ENCODE results near the gene TRDN.

- no peak for TF ChIP-seq ZNF274 (IDR thresholded peaks at IDR 0.05; ENCODE audit: low read depth, low read length)
- TF ChIP-seq YY1 (IDR thresholded peaks at IDR 0.05; ENCODE audit: insufficient read depth, insufficient read length) = no peak
- TF ChIP-seq SUZ12 (IDR thresholded peaks at IDR 0.05; ENCODE audit: extremely low read depth, insufficient read depth, insufficient read length) = no peak
These were observed 24.5 kb upstream of the TRDN start for GRCh38 chr6:123661105-123661891.

Data from NT2/D1 (cell line).